Activated naive CD4-positive, alpha-beta T cell treated with anti-CD3 and anti-CD28 coated beads, Interleukin-2, amount 50 U/mL, for 24 hours (primary cell): ENCODE results near the gene NPY.
"Not testable (repeated sequence)": the region's sequence is repeated elsewhere in the genome, so short reads cannot be mapped to it uniquely, and the experiment has no call there.

ENCODE experiments used
- H3K27ac Mint-ChIP-seq: one replicate; pipeline ENCODE4 v1.8.0; 2021; ENCODE audit warnings: mild to moderate bottlenecking, mixed read lengths
- H3K27me3 Mint-ChIP-seq: one replicate; pipeline ENCODE4 v1.8.0; 2021; ENCODE audit warnings: mixed read lengths
- H3K36me3 Mint-ChIP-seq: one replicate; pipeline ENCODE4 v1.8.0; 2021; ENCODE audit warnings: mixed read lengths
- H3K4me1 Mint-ChIP-seq: one replicate; pipeline ENCODE4 v1.8.0; 2021; ENCODE audit warnings: mixed read lengths
- H3K4me3 Mint-ChIP-seq: one replicate; pipeline ENCODE4 v1.8.0; 2021; ENCODE audit warnings: mild to moderate bottlenecking, mixed read lengths
- H3K9me3 Mint-ChIP-seq: one replicate; pipeline ENCODE4 v1.8.0; 2021; ENCODE audit warnings: mixed read lengths

Gene NPY

DNA sequence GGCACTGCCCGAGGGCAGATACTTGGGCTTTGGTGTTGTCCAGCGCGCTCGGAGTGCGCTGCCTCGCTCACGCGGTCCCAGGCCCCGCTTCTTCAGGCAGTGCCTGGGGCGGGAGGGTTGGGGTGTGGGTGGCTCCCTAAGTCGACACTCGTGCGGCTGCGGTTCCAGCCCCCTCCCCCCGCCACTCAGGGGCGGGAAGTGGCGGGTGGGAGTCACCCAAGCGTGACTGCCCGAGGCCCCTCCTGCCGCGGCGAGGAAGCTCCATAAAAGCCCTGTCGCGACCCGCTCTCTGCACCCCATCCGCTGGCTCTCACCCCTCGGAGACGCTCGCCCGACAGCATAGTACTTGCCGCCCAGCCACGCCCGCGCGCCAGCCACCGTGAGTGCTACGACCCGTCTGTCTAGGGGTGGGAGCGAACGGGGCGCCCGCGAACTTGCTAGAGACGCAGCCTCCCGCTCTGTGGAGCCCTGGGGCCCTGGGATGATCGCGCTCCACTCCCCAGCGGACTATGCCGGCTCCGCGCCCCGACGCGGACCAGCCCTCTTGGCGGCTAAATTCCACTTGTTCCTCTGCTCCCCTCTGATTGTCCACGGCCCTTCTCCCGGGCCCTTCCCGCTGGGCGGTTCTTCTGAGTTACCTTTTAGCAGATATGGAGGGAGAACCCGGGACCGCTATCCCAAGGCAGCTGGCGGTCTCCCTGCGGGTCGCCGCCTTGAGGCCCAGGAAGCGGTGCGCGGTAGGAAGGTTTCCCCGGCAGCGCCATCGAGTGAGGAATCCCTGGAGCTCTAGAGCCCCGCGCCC lies at the start of gene NPY:
NPY (plus strand) TSS at position 294 of the 802 bp plus-strand sequence. CDS start 1,051 bp downstream, outside the sequence.
- Mint-ChIP-seq H3K4me1 (peaks cover 14% of the 10 kb centered on the region), H3K27ac (no peak within 1 kb of the TSS), H3K4me3 (peak within 1 kb of the TSS; percentile 79), H3K36me3 (no peaks in the 10 kb centered on the region), H3K9me3 (no peaks in the 10 kb centered on the region), H3K27me3 (peaks cover 35% of the 10 kb centered on the region)

DNA sequence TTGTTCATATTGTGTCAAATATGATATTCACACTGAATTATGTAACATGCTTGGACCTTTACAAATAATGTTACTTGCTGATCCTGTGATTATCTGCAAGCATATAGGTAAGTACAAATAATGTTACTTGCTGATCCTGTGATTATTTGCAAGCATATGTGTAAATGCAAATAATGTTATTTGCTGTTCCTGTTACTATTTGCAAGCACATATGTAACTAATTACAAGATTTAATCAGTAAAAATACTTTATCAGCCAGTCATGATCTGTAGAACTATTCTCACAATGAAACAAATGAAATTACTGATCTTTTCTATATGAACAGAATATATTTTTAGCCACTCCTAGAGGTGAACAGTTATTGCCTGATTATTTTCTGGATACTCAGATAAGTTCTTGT lies 44.7 kb upstream of the NPY start:
- peaks cover 7% of the 10 kb centered on the region for H3K27me3 Mint-ChIP-seq
- H3K4me1 Mint-ChIP-seq, result no peaks in the 10 kb centered on the region
- no peak overlapping the region for H3K27ac Mint-ChIP-seq
- no peak overlapping the region for H3K4me3 Mint-ChIP-seq
- no peaks in the 10 kb centered on the region for H3K36me3 Mint-ChIP-seq
- H3K9me3 Mint-ChIP-seq, result no peaks in the 10 kb centered on the region

DNA sequence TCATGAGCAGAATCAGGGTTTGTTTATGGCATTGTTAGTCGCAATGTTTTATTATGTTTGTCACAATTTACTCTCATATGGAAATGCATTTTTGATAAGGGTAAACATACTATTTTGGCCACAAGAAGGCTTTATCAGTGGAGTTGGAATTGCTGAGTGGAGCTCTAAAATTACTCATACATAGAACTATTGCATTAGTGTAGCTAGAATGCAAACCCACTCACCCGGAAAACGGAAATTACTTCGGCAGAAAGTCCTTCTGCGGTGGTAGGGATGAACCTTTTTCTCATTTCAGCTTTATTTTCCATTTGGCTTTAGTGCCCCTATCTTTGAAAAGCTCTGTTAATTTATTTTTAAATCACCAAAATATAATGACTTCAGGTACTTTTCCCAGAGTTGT lies 42.8 kb upstream of the NPY start:
- Mint-ChIP-seq H3K4me3 (no peak overlapping the region), H3K27me3 (peaks cover 10% of the 10 kb centered on the region), H3K4me1 (no peaks in the 10 kb centered on the region), H3K27ac (no peak overlapping the region), H3K36me3 (no peaks in the 10 kb centered on the region), H3K9me3 (no peaks in the 10 kb centered on the region)

DNA sequence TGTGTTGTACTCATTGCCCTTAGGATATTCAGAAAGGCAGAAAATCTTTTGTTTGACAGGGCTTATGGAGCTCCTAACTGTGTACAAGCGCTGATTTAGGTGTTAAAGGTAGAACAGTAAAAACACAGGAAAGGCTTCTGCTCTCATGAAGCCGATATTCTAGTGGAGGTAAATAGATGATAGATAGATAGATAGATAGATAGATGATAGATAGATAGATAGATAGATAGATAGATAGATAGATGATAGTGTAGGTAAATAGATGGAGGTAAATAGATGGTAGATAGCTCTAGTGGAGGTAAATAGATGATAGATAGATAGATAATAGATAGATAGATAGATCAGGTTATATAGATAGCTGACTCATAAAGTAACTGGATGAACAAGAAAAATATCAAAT lies 39.4 kb upstream of the NPY start:
- Mint-ChIP-seq H3K27ac (no peak overlapping the region), H3K4me3 (no peak overlapping the region), H3K27me3 (peaks cover 8% of the 10 kb centered on the region), H3K36me3 (no peaks in the 10 kb centered on the region), H3K4me1 (no peaks in the 10 kb centered on the region), H3K9me3 (no peaks in the 10 kb centered on the region)

DNA sequence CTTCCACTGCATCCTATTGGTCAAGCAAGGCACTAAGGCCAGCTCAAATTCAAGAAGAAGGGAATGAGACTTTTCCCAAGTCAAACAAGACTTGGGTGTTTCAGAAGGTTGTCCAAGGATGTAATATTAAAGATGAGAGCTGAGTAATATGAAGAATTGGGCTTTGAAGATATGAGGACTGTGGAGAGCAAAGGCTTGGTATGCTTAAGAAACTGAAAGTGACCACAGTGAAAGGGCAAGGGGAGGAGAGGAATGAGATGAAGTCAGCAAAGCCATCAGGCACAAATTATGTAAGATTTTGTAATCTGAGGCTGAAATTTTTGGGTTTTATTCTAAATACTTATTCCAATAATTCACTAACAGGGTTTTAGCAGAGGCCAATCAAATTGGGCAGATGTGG lies 38.6 kb upstream of the NPY start:
- H3K27me3 Mint-ChIP-seq, result peaks cover 8% of the 10 kb centered on the region

DNA sequence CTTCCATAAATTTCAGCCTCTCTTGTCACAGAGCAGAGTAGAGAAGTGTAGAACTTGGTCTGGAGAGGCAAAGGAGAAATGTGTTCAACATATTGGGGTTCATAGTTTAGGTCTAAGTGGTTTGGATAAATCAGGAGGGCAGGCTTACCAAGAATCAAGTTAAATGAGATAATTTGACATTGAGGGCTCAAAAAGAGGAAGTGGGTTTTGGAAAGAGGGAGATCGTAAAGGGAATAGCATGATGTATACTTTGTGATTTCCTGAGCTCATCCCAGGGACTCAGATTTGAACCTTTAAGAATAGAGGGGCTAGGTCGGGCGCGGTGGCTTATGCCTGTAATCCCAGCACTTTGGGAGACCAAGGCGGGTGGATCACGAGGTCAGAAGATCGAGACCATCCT lies 34.7 kb upstream of the NPY start:
- Mint-ChIP-seq H3K27ac (no peak overlapping the region), H3K4me1 (peaks cover 6% of the 10 kb centered on the region), H3K27me3 (peaks cover 3% of the 10 kb centered on the region)

More for the DNA sequence above, 38.6 kb upstream of the NPY start:
- Mint-ChIP-seq H3K27ac (no peak overlapping the region), H3K9me3 (no peaks in the 10 kb centered on the region), H3K36me3 (peaks cover 2% of the 10 kb centered on the region), H3K4me3 (no peak overlapping the region), H3K4me1 (no peaks in the 10 kb centered on the region)

DNA sequence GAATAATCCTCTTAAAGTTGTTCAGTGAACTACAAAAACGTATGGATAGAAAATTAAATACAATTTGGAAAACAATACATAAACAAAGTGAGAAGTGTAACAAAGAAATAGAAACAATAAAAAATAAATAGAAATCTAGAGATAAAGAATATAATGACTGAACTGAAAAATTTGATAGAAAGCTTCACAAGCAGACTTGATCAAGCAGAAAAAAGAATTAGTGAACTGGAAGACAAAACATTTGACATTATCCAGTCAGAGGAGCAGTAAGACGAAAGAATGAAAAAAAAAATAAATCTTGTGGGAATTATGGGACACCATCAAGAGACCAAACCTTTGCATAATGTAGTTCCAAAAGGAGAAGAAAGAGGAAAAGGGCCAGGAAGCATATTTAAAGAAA lies 32.4 kb upstream of the NPY start:
- Mint-ChIP-seq H3K9me3 (peaks cover 6% of the 10 kb centered on the region), H3K4me1 (peaks cover 25% of the 10 kb centered on the region), H3K27me3 (peaks cover 2% of the 10 kb centered on the region), H3K27ac (no peak overlapping the region), H3K4me3 (no peak overlapping the region), H3K36me3 (peaks cover 6% of the 10 kb centered on the region)

More for the DNA sequence above, 34.7 kb upstream of the NPY start:
- peaks cover 6% of the 10 kb centered on the region for H3K9me3 Mint-ChIP-seq
- peaks cover 6% of the 10 kb centered on the region for H3K36me3 Mint-ChIP-seq
- no peak overlapping the region for H3K4me3 Mint-ChIP-seq

DNA sequence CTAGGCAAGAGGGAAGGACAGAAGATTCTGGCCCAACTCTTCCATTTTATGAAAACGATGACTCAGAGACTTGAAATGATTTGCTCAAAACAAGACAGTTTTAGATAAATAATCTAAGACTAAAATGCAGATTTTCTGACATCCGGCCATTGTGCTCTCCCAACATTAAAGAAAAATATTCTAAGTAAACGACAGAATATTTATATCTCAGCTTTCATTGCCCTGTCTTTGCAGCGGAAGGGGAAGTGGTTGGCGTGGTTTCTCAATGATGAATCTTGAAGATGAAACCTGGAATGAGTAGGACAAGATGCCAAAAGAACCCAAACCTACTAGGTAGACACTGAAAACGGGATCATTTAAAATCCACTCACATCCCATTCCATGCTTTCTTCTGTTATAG lies 28.9 kb upstream of the NPY start:
- Mint-ChIP-seq H3K9me3 (peaks cover 6% of the 10 kb centered on the region), H3K4me1 (peaks cover 25% of the 10 kb centered on the region), H3K4me3 (no peak overlapping the region), H3K27ac (no peak overlapping the region), H3K36me3 (peaks cover 4% of the 10 kb centered on the region), H3K27me3 (peaks cover 3% of the 10 kb centered on the region)

DNA sequence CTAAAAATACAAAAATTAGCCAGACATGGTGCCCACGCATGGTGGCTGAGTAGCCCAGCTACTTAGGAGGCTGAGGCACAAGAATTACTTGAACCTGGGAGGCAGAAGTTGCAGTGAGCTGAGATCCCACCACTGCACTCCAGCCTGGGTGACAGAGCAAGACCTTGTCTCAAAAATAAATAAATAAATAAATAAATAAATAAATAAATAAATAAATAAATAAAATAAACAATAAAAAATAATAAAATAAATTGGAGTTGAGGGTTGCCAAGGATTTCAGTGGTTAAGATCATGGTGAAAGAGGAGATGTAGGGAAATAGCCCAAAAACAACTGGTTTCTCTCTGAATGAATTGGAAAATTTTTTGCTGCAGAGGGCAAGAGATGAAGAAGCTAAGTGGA lies 25.7 kb upstream of the NPY start:
- H3K27me3 Mint-ChIP-seq, H3K9me3 Mint-ChIP-seq, H3K36me3 Mint-ChIP-seq, H3K27ac Mint-ChIP-seq, H3K4me3 Mint-ChIP-seq: not testable (repeated sequence)
- peaks cover 25% of the 10 kb centered on the region for H3K4me1 Mint-ChIP-seq

DNA sequence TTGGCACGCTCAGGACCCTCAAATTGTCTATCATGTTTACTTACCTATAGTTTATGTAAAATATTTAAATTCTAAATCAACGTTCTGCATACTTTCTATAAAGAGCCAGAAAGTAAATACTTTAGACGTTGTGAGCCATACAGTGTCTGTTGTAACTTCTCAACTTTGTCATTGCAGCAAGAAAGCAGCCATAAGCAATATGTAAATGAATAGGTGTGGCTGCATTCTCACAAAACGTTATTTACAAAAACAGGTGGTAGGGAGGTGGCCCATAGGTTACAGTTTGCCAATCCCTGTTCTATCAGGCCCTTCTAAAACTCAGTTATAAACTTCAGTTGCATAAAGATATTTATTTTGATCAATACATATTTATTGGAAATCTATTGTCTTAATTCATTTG lies 12.1 kb upstream of the NPY start:
- Mint-ChIP-seq H3K4me3 (no peak overlapping the region), H3K27ac (no peak overlapping the region), H3K36me3 (peaks cover 1% of the 10 kb centered on the region), H3K9me3 (peaks cover 5% of the 10 kb centered on the region), H3K4me1 (peaks cover 4% of the 10 kb centered on the region), H3K27me3 (peaks cover 3% of the 10 kb centered on the region)

DNA sequence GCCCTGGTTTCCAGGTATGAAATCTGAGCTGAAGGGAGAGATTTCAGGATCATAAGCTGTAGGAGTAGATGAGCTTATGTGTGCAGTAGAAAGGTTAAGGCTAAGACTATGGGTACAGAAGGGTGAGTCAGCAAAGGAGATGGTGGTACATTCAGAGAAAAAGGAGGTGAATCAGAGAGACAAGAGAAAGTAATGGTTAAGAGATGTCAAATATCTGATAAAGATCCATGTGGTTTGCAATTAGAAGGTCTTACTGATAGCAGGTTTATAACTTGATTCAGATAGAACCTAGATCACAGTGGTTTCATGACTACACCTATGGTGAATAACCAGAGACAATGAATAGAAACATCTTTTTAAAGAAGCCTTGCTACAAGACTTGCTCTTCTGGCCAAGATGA lies 4.5 kb upstream of the NPY start:
- H3K9me3 Mint-ChIP-seq, result no peaks in the 10 kb centered on the region
- peaks cover 8% of the 10 kb centered on the region for H3K4me1 Mint-ChIP-seq
- no peak overlapping the region for H3K4me3 Mint-ChIP-seq
- H3K27me3 Mint-ChIP-seq, result peaks cover 15% of the 10 kb centered on the region
- H3K27ac Mint-ChIP-seq, result no peak overlapping the region
- H3K36me3 Mint-ChIP-seq, result no peaks in the 10 kb centered on the region

DNA sequence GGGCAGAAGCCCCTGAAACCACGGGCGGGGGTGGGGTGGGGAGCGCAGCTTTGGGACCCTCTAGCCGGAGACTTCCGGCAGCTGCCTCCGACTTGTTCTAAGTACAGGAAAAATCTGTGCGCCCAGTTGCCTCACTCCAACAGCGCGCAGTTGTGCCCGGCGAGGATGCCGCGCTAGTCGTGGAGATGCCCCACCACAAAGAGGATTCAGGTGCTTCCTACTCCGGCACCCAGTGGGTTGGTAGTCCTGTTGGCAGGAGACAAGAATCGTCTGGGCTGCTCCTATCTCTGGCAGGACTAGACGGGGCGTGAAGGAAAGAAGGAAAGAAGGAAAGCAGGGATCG lies 465 bp upstream of the NPY start:
- Mint-ChIP-seq H3K27me3 (peaks cover 35% of the 10 kb centered on the region), H3K4me3 (peak overlapping the region; percentile 79), H3K4me1 (peaks cover 14% of the 10 kb centered on the region), H3K36me3 (no peaks in the 10 kb centered on the region), H3K9me3 (no peaks in the 10 kb centered on the region), H3K27ac (no peak overlapping the region)

DNA sequence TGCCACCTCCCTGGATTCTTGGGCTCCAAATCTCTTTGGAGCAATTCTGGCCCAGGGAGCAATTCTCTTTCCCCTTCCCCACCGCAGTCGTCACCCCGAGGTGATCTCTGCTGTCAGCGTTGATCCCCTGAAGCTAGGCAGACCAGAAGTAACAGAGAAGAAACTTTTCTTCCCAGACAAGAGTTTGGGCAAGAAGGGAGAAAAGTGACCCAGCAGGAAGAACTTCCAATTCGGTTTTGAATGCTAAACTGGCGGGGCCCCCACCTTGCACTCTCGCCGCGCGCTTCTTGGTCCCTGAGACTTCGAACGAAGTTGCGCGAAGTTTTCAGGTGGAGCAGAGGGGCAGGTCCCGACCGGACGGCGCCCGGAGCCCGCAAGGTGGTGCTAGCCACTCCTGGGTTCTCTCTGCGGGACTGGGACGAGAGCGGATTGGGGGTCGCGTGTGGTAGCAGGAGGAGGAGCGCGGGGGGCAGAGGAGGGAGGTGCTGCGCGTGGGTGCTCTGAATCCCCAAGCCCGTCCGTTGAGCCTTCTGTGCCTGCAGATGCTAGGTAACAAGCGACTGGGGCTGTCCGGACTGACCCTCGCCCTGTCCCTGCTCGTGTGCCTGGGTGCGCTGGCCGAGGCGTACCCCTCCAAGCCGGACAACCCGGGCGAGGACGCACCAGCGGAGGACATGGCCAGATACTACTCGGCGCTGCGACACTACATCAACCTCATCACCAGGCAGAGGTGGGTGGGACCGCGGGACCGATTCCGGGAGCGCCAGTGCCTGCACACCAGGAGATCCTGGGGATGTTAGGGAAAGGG lies 913 bp downstream of the NPY start:
- peaks cover 36% of the 10 kb centered on the region for H3K27me3 Mint-ChIP-seq
- peaks cover 14% of the 10 kb centered on the region for H3K4me1 Mint-ChIP-seq
- H3K4me3 Mint-ChIP-seq, result peak overlapping the region; percentile 73
- H3K36me3 Mint-ChIP-seq, result no peaks in the 10 kb centered on the region
- H3K9me3 Mint-ChIP-seq, result no peaks in the 10 kb centered on the region
- no peak overlapping the region for H3K27ac Mint-ChIP-seq

DNA sequence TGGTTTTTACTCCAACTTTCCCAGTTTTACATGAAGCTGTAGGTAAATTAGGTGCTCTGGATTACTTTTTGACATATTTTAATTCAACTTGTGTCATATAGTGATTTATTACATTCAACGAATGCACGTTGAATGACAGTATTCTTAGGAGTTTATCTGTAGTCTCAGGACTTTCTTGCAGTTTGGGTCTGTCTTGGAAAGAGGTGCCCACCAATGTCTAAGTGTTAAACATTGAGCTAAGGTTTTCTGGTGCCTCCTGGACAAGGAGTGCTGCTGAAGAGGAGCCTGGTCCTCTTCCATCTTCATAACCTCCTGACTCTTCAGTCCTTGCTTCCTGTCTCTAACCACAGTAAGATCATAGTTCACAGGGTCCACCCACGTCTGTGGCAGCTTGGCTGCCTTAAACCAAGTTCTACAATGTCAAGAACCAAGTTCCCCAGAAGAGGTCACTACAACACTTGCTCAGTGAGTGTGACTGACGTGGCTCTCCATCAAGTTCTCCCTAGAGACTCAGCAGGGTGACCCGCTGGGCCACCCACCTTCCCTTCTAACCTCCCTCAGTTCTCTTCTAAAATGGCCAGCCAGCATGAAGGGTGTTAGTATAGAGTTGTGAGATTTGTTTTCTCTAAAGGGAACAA lies 6.1 kb downstream of the NPY start:
- Mint-ChIP-seq H3K27me3 (peaks cover 28% of the 10 kb centered on the region), H3K4me3 (no peak overlapping the region), H3K9me3 (no peaks in the 10 kb centered on the region), H3K27ac (no peak overlapping the region), H3K4me1 (peaks cover 7% of the 10 kb centered on the region), H3K36me3 (no peaks in the 10 kb centered on the region)

DNA sequence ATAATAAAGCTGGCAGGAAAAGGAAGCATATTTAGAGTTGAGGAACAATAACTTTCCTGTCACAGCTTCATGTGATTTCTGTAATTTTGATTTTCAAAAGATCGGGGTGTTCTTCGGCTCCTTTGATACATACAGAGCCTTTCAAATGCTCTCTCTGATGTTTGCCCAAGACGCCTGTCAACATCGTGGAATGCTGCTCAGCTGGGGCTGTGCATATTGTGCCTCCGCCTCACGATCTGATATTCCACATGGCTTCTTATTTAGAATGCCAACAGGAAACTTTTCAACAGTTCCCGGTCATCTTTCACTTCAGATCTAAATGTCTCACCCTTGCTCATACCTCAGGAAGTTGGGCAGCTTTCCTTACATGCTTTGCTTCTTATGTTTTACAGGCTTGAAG lies 7.3 kb downstream of the NPY start:
- Mint-ChIP-seq H3K27me3 (peaks cover 20% of the 10 kb centered on the region), H3K9me3 (no peaks in the 10 kb centered on the region), H3K27ac (no peak overlapping the region), H3K36me3 (no peaks in the 10 kb centered on the region), H3K4me3 (no peak overlapping the region), H3K4me1 (peaks cover 7% of the 10 kb centered on the region)

DNA sequence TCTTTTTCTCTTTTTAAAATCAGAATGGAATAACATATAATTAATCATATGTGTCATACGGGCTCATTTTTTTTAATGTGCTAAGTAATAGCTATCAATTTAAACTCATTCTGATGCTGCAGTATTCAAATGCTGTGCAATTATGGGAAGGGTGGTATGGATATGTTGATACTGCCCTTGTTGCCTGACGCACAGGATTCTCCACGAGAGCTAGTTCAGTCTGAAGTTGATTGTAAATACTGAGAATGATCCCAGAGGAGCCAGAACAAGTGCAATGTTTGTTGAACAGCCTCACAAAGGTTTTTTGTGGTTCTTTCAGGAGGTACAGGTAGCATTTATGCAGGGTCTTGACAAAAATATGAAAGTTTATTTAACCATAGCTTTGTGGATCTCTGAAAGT lies 13.4 kb downstream of the NPY start:
- H3K36me3 Mint-ChIP-seq, result peaks cover 2% of the 10 kb centered on the region
- no peak overlapping the region for H3K4me3 Mint-ChIP-seq
- H3K27ac Mint-ChIP-seq, result no peak overlapping the region
- H3K9me3 Mint-ChIP-seq, result peaks cover 11% of the 10 kb centered on the region
- H3K27me3 Mint-ChIP-seq, result peaks cover 8% of the 10 kb centered on the region
- H3K4me1 Mint-ChIP-seq, result no peaks in the 10 kb centered on the region
